ENCODE measurements around the gene MKRN1.

- no peak for TF ChIP-seq POLR2A (IDR thresholded peaks at IDR 0.05; ENCODE audit: low read length)
- TF ChIP-seq GATA1 (IDR thresholded peaks at IDR 0.05; ENCODE audit: low read depth, low read length), result no peak
These were observed 55.8 kb downstream of the MKRN1 start for GRCh38 chr7:140423501-140423900.

All from erythroblast (primary cell).